HepG2 (cell line): ENCODE data around the gene SIN3A. TPM values are rescaled to one million over a fixed set of nuclear protein-coding genes. Genes with fewer than 3 reads are reported as not detected.

Experiments used
- BRCA1 ChIP-seq: sonication (generic); formaldehyde crosslinking; IDR thresholded peaks from 2 replicates; pipeline ENCODE4 v1.4.0; 2020; ENCODE audit warnings: missing genetic modification reagents
- DR1 ChIP-seq: sonication (generic); formaldehyde crosslinking; IDR thresholded peaks from 2 replicates; pipeline ENCODE4 v1.8.0; 2021; ENCODE audit warnings: mild to moderate bottlenecking, missing genetic modification reagents, inconsistent platforms
- HMGA1 ChIP-seq: sonication (generic); formaldehyde crosslinking; conservative IDR thresholded peaks from 2 replicates; pipeline ENCODE4 v1.4.0; 2020; ENCODE audit warnings: missing genetic modification reagents
- KAT2B ChIP-seq: fragments of 150-350 bp; IDR thresholded peaks from 2 replicates; pipeline ENCODE4 v1.6.1; 2014; ENCODE audit warnings: low read depth, low read length, borderline replicate concordance
- PRDM10 ChIP-seq: sonication (generic); formaldehyde crosslinking; IDR thresholded peaks from 2 replicates; pipeline ENCODE4 v1.4.0; 2020; ENCODE audit warnings: low read depth, missing genetic modification reagents
- RBFOX2 ChIP-seq: fragments of 200-400 bp; formaldehyde crosslinking; IDR thresholded peaks from 2 replicates; pipeline ENCODE4 v1.6.1; 2017; ENCODE audit warnings: low read depth, mild to moderate bottlenecking, low read length
- SNAPC4 ChIP-seq: sonication (generic); formaldehyde crosslinking; IDR thresholded peaks from 2 replicates; pipeline ENCODE4 v1.4.0; 2020; ENCODE audit warnings: mild to moderate bottlenecking, missing genetic modification reagents
- TAF15 ChIP-seq: fragments of 200-400 bp; formaldehyde crosslinking; IDR thresholded peaks from one replicate; pipeline ENCODE4 v1.6.1; 2018; ENCODE audit warnings: mild to moderate bottlenecking, low read depth, low read length; ENCODE audit not compliant: poor library complexity, severe bottlenecking
- ZBTB33 ChIP-seq: sonication (generic); formaldehyde crosslinking; IDR thresholded peaks from 2 replicates; pipeline ENCODE4 v1.4.0; 2020; ENCODE audit warnings: missing genetic modification reagents
- ZBTB7A ChIP-seq: sonication (generic); formaldehyde crosslinking; IDR thresholded peaks from 2 replicates; pipeline ENCODE4 v1.8.0; 2022; ENCODE audit warnings: mild to moderate bottlenecking, missing genetic modification reagents
- ZNF383 ChIP-seq: sonication (generic); formaldehyde crosslinking; IDR thresholded peaks from 2 replicates; pipeline ENCODE4 v1.4.0; 2020; ENCODE audit warnings: missing genetic modification reagents, mild to moderate bottlenecking, borderline replicate concordance
- ZNF569 ChIP-seq: sonication (generic); formaldehyde crosslinking; IDR thresholded peaks from 2 replicates; pipeline ENCODE4 v1.5.0; 2020; ENCODE audit warnings: mild to moderate bottlenecking, missing genetic modification reagents, moderate library complexity, borderline replicate concordance
- ZNF710 ChIP-seq: sonication (generic); formaldehyde crosslinking; IDR thresholded peaks from 2 replicates; pipeline ENCODE4 v1.5.0; 2020; ENCODE audit warnings: mild to moderate bottlenecking, missing genetic modification reagents, borderline replicate concordance
- ZNF75D ChIP-seq: sonication (generic); formaldehyde crosslinking; IDR thresholded peaks from 2 replicates; pipeline ENCODE4 v1.8.1; 2023; ENCODE audit warnings: missing genetic modification reagents, mild to moderate bottlenecking, borderline replicate concordance
- ZNF781 ChIP-seq: sonication (generic); formaldehyde crosslinking; IDR thresholded peaks from 2 replicates; pipeline ENCODE4 v1.5.1; 2020; ENCODE audit warnings: borderline replicate concordance, mild to moderate bottlenecking, missing genetic modification reagents; ENCODE audit errors: not compliant biosample characterization
- polyA plus RNA-seq, 8 experiments: library from polyadenylated mRNA; depleted of rRNA in 3 of 8; stranded (reverse) in 7 of 8; unstranded in 1 of 8; fragments of >200 nt; fragmentation: Illumina TruSeq in 4 of 8; extraction: Trizol in 4 of 8; gene quantifications; 2 replicates each; pipeline versions ENCODE4 v1.2.1 to v1.2.3, GENCODE V29; 2011 to 2016; ENCODE audit warnings: low read depth in 4 of 8, missing spikeins in 1 of 8, mixed read lengths in 1 of 8; ENCODE audit not compliant: insufficient read depth in 1 of 8
- total RNA-seq, 5 experiments: library from RNA; depleted of rRNA; stranded (reverse); fragments of >200 nt; fragmentation: Illumina TruSeq; extraction: Trizol; gene quantifications; 2 replicates each; pipeline ENCODE4 v1.2.3, GENCODE V29; 2016; ENCODE audit warnings: low read depth in 1 of 5

SIN3A gene
- total and polyA plus RNA-seq, 2 of the 13 experiments (the other 11 are each of a cell fraction or from before 2014, with no cell fraction given) = 16.1 to 28.1 TPM

GRCh38 chr15:75348562-75349350, 102.7 kb downstream of the SIN3A start (continued):
- peak; percentile 98 for TF ChIP-seq ZBTB33 (CRISPR knock-in tag)
- no peak for TF ChIP-seq ZNF781 (CRISPR knock-in tag)
- peak; percentile 46; the same call in 1 of the 2 replicates for TF ChIP-seq SNAPC4
- TF ChIP-seq HMGA1 (CRISPR knock-in tag) = no peak
- no peak for TF ChIP-seq TAF15
- no peak for TF ChIP-seq ZNF710 (CRISPR knock-in tag)
- no peak for TF ChIP-seq DR1
- TF ChIP-seq ZNF75D (CRISPR knock-in tag) = no peak
- no peak for TF ChIP-seq ZNF383 (CRISPR knock-in tag)
- TF ChIP-seq PRDM10 = no peak
- TF ChIP-seq RBFOX2 = peak; percentile 51; the same call in 1 of the 2 replicates
- 0 out of 2 replicates have a peak, but pooled peaks have one; percentile 18 for TF ChIP-seq ZBTB7A (CRISPR knock-in tag)
- TF ChIP-seq BRCA1 (CRISPR knock-in tag) = no peak
- no peak for TF ChIP-seq KAT2B
- no peak for TF ChIP-seq ZNF569 (CRISPR knock-in tag)
